Umbilical cord (tissue), 2 donors: ENCODE results near the gene NSUN2. TPM values are rescaled to one million over a fixed set of nuclear protein-coding genes. Genes with fewer than 3 reads are reported as not detected.

ENCODE experiments used
- DNase-seq: peaks from one replicate; pipeline ENCODE4 v3.0.0-alpha.2; 2015; ENCODE audit warnings: low spot score
- total RNA-seq: library from RNA; depleted of rRNA; stranded (reverse); fragments of >200 nt; gene quantifications from one replicate; pipeline ENCODE4 v1.2.3, GENCODE V29; 2014; ENCODE audit warnings: low replicate concordance; ENCODE audit not compliant: insufficient read depth

Gene NSUN2
- total RNA-seq, 1 donor from 2014 or later = 31.8 TPM

DNA sequence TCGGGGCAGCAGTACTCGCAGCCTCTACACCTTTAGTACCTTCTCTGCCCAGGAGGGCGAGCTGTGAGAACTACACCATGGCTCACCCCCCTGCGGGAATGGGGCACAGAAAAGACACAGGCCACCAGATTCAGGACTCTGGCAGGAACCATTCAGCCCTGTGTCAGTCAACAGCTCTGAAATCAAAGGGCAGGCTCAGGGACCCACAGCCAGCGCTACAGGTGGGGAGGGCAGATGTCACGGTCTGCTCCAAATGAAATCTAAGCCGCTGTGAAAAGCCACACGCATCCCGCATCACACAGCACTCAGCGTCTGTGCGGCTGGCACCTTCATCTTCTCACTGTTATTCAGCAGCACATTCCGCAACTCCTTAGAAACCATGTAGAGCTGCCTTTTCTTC is 27.9 kb downstream of the NSUN2 start:
- DNase-seq = no peak

DNA sequence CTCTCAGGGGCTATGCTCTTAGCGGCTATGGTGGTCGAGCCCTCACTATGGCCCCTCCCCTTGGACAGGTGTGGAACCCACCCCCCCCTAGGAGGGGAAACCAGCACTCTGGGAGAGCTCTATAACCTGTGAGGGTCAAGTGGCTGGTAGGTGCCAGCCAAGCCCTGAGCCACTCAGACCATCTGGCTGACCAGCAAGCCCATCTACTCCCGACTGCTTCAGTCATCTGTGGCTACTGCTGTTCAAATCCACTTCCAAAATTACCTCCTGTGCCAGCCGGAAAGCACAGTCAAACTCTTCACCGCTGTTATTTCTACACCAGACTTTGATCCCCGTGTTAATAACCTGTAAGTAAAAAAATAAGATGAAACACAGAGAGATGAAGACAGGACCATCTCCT is 28.5 kb downstream of the NSUN2 start:
- DNase-seq = no peak

DNA sequence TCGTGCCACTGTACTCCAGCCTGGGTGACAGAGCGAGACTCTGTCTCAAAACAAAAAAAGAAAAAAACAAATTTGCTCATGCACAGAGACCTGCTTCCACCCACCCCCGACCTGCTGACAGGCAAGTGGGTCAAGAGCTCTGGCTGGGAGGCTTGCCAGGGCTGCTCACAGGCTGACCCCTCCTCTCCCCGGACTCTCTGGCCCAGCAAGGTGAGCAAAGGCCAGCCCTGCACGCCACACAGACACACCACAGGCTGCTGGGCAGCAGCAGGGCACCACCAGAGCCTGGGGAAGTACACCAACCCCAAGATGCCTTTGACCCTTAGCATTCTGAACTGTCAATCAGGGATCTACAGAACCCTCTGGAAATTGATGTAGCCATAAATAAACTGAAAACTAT is 29.2 kb downstream of the NSUN2 start:
- no peak for DNase-seq

DNA sequence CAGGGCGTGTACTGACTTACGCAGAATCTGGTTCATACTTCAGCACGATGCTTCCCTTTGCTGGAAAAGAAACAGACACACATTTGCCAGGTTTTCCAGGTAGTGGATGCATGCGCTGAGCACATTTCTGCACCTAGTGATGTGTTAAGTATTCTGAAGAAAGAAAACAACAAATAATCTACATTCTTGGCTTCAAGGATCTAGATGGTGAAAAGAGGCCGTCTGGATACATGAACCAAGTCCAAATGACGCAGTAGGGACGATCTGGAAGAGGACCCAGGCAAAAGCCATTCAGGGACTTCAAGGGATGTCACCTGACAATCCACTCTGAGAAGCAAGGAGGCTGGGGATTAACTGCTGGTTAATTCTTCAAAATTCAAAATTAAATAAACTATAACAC is 30.4 kb downstream of the NSUN2 start:
- no peak for DNase-seq

DNA sequence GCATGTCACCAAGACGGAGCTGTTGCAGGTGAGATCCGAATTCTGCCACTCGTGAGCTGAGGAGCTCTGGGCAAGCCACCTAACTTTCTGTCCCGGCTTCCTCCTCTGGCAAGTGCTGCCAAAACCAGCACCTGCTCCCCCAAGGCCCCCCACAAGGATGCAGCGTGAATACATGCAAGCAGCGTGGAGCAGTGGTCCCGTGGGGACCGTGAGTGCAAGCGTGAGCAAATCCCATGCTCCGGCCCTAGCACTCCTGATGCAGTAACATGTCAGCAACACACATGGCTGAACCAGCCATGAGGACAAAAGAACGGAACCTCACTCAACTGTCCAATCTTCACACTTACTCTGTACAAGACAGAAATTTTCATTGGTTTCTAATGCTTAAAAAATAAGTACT is 31.0 kb downstream of the NSUN2 start:
- DNase-seq = no peak

DNA sequence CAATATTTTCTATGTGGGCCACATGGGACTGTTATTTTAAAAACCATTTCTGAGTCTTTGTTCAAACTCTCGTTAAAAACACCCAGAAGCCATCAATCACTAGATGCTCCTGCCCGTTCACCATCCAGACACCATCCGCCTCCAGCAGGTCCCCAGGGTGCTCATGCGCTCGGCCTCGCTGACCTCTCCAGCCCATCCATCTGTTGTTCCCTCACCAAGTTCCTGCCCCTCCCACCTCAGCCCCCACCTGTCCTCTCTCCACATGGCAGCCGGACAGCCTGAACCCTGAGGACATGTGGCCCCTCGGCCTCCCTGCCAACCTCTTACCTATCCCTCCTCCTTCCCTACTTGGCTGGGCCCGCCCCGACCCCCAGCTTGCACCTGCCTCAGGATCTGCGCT is 31.6 kb downstream of the NSUN2 start:
- no peak for DNase-seq

DNA sequence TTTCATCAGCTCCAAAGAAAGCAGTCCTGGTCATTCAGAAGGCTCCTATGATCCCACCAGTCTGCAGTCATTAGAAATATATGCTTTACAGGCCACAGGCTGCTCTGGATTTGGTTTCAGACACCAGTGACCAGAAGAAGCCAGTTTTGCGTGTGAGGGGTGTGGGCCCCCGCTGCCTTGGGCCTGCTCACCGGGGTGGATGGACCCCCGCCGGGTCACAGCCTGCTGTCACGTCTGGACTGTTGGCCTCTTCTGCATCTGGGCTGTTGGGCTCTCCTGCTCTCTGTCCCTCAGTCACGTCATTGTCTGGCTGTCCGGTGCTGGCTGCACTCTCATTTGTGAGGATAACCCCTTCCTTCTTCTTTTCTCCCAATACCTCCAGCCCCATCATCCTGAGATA is 33.1 kb downstream of the NSUN2 start:
- DNase-seq = no peak

DNA sequence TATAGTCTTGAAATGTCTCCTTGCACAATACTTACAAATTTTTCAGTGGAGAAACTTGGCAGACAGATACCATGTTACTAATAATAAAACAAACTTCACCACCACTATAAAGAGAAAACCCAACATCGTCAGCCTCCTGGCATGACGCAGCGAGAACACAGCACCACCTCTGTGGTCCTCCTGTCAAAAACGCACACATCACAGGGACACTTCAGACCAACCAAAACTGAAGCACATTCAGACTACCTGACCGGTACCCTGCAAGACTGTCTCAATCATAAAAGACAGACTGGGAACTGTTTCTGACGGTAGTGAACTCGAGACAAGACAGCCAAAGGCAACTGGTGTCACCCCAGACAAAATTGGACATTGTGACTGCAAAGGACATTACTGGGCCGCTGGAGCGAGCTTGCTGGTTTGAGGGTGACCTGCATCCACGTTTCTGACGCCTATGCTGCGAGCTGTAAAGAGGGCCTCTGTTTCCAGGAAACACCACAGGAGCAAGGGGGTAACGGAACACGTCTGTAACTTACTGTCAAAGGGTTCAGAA is 34.4 kb downstream of the NSUN2 start:
- DNase-seq = no peak

DNA sequence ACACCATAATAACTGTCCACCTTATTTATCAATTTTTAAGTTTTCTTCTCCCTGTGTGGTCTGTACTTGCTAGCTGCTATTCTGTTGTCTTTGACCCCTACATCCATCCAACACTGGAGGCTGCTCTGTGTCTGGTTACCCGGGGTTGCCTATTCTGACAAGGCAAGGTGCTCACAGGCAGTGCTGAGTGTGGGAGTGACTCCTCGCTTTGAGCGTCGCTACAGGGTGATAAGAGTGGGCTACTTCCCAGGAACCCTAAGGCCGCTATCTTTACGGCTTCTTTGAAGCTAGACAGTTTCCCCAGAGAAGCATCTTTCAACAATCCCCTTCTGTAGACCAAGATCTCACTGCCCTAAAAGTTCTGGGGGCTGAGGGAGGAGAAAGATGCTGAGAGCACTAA is 35.3 kb downstream of the NSUN2 start:
- no peak for DNase-seq

DNA sequence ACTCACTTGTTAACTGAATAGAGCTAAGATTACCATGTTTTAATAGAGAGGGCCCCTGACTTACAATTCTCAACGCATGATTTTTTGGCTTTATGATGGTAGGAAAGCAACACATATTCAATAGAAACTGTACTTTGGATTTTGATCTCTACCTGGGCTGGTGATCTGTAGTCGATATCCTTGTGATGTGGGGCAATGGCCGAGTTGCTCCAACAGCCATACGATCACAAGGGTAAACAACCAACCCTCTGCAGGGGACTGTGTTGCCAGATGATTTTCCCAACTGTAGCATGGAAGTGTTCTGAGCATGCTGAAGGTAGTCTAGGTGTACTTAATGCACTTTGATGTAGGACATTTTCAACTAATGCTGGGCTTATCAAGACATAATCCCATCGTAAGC is 36.5 kb downstream of the NSUN2 start:
- DNase-seq = no peak

DNA sequence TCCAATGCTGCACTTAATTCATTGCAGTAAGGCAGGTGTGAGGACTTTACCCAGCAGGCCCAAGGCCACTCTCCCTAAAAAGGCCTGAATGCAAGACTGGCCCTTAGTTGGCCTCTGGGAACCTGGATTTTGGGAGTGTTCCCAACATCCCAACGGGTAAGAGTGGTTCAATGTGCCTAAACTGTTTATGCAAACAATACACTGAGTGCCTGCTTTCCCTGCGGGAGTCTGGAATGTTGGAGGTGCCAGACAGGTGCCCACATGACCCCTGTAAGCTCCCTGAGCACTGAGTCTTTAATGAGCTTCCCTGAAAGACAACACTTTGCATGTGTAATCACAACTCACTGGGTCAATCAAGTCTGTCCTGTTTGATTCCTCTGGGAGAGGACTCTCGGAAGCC is 37.4 kb downstream of the NSUN2 start:
- no peak for DNase-seq

DNA sequence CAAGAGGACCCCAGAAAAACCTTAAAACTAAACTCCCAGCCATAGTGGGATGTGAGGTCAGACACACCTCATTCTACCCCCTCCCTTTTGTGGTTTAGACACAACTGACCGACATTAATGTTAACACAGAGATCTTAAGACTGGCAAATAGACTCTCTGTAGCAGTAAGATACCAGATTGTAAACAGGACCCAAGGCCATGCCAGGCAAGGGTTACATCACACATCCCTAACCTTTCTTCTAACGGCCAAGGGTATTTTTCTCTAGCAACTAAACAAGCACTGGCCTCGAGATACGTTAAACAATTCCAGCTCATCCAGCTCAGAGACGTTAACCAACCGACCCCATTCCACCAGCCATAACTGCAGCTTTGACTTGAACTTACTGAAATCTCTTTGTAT is 38.8 kb downstream of the NSUN2 start:
- no peak for DNase-seq

DNA sequence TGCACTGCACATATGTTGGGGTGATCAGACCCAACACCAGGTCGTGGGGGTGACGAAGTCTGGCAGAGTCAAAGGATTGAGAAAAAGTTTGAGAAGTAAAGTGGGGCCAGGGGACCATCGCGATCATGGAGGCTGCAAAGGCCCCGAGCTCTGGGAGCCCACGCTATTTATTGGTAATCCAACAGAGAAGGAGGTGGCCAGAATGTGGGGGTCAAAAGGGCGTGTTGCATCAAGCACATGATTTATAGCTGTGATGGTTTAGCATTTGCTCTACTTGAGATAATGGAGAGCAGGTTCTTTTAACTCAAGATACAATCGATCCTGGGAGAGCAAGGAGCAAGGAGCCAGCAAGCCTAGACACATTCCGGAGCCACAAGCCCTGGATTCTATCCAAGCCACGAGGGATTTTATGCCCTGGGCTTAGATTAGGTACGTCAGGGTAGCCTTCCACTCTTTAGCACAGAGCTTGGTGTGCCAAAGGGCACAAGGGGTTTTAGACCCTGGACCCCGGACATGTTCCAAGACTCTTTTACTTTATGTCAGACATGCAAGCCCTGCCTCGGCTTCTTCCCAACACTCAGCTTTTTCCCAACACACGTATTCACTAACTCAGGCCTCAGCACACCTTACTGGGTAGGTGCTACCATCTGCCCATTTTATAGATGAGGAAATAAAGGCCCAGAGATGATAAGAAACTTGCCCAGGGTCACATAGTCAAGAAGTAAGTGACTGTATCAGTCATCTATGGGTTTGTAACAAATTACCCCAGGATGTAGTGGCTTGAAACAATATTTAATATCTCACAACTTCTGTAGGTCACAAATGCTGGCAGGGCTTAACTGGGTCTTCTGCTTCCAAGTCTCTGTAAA is 39.5 kb downstream of the NSUN2 start:
- DNase-seq = no peak

DNA sequence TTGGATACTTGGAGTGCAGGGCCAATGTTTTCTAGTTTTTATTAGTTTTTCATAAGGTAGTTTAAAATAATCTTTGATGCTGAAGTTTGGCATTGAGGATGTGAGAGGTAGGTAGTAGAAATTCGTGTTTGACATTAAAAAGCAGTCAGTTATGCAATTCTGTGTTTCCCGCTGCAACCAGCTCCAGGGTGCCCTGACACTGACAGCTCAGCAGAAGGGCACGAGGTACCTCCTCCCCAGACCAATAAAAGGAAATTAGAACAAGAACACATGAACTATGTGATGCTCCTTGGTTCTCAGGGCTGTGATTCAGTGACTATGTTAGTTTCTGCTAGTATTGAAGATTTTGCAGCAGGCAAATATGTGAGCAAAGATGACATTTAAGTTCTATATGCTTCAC is 40.2 kb downstream of the NSUN2 start:
- DNase-seq = no peak

DNA sequence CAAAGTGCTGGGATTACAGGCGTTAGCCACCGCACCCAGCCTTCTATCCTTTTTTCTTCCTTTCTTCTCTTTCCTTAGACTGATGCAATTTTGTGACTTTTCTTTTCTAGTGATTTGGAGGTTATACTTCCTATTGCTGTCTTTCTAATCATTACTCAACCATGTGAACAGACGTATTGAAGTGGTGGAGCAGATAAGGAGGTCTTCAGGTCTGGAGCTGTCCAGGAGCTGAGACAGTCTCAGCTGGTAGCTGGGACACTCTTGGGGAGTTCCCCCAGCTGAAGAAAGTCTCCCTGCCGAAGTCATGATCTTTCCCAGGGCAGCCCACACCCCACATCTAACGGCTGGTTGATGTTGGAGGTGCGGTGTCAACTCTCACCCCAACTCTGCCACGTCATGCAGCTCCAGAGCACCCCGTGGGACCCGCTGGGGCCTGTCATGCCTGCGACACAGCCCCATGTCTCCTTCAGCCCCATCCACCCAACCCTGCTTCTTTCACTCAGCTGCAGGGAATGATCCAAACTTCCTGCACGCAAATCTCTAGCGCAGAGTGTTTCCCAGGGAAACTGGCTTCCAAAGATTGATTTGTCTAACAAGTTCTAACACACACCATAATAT is 41.1 kb downstream of the NSUN2 start:
- no peak for DNase-seq

DNA sequence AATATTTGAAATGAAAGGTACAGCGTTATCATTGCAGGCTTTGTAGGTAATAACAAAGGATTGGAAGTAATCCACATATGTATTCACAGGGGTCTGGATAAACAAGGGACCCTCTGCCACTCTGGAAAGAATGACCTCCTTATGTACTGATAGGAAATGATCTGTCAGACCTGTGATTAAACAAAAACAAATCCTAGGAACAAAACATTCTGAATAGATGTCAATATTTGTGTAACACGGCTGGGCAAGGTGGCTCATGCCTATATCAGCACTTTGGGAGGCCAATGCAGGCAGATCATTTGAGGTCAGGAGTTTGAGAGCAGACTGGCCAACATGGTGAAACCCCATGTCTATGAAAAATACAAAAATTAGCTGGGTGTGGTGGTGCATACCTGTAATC is 42.3 kb downstream of the NSUN2 start:
- no peak for DNase-seq

DNA sequence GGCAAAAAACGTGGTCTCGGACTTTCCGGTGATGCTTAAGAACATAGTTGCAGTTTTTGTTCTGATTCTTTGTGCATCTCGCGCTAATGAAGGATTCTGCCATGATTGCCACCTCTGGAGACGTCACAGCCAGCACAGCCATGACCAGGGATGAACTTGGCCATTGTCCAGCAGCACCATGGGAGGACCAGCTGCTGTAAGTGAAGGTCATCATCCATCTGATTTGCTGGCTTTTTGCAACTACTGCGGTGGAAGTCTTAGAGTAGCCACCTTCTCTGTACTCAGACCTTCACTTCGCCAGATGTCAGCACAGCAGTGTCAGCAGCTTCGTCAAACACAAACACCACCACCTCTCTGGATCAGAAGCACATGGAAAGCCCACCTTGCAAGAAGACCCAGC is 45.7 kb downstream of the NSUN2 start:
- DNase-seq = no peak

DNA sequence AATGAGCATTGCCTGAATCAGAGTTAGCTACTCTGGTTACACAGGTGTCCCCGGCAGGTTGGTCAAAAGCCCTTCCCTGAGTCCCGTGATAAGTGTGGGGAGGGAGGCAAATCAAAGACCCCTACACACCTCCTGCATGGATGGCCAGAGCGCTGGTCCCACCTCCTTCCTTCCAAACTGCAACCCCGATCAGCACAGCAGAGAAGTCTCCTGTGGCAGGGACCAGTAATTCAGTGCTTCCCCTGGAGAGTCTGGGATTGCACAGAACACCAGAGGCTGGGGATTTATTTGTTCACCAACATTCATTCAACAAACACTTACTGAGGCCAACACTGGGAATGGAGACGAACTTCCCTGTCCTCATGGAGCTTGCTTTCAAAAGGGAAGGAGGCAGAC is 46.2 kb downstream of the NSUN2 start:
- no peak for DNase-seq

DNA sequence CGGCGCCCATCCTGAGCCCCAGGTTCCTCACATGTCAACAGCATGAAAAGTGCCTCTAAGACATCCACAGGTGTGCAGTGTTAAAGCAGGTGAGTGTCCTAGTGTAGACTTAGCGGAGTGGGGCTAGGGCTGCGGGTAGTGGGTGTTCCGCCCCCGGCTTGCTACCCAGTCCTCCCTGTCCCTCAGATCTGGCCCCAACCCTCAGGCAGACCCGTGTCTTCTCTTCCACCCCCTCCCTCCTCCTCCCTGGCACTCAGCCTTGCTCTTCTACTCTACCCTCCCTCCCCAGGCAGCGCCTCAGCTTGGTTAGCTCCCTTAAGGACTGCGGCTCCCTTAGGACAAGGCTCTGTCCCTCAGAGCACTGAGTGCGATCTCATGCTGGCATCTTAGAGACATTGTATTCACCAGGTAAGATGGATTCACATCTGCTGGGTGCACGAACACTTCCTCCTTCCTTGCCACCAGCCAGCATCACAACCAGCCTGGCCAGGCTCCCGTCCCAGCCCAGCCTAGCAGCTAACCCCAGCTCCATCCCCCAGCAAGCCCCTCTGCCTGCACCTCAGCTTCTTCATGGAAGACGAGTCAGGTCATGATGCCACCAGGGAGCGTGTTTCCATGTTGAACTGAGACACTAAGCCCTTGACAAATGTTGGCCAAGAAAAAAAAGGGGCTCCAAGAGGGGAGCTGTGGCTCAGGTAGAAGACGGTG is 46.8 kb downstream of the NSUN2 start:
- no peak for DNase-seq

DNA sequence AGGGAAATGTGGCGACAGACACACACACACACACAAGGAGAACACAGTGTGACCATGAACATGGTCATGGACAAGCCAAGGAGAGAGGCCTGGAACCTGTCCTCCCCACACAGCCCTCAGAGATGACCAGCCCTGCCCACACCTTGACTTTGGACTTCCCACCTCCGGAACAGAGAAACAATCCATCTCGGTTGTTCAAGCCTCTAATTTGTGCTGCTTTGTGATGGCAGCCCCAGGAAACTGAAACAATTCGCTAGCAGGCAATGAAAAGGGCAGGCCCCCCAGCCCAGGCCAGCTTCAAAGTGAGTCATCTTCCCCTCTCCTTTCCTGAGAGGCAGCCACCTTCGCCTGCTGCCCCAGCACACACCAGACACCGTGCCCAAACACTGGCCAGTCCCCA is 47.7 kb downstream of the NSUN2 start:
- DNase-seq = no peak

DNA sequence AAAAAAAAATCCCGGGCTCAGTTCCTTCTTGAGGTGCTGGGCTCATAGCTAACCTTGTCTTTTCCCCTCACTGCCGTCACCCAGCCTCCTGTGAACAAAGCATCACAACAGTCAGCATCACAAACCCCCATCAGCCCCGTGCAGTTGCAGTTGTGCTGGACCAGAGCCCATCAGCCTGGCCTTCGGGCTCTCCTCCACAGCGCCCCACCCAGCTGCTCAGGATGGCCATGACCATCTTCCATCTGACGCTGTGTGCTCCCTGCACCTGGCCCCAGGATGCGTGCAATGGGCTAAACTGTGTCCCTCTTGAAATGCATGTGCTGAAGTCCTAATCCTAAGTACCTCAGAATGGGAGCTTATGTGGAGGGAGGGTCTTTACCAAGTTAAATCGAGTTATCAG is 48.1 kb downstream of the NSUN2 start:
- no peak for DNase-seq

DNA sequence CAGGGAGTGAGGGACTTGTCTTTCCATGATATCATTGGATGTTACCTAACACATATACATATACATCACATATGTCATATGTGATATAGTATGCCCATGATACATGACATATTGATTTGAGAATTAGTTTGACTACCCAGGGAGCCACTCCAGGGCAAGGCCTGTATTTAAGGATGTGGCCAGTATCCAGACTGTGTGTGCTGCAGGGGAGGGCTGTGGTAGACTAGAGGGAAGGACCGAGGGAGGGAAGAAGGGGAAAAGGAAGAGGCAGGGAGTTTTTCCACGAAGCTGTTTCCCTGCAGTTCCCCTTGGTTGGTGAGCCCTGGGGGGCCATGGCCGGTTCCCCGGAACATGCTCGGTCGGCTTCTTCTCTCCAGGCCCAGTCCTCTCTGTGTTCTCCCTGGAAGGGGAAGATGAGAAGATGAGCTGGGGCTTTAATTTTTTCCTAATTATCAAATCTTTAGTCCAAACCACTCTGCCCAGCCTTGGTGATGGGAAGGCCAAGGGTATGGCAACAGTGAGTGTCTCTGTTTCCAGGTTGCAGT is 48.7 kb downstream of the NSUN2 start:
- DNase-seq = no peak
